ENCODE measurements around the gene APOL4.
"Not testable (repeated sequence)": the region's sequence is repeated elsewhere in the genome, so short reads cannot be mapped to it uniquely, and the experiment has no call there.

DNA sequence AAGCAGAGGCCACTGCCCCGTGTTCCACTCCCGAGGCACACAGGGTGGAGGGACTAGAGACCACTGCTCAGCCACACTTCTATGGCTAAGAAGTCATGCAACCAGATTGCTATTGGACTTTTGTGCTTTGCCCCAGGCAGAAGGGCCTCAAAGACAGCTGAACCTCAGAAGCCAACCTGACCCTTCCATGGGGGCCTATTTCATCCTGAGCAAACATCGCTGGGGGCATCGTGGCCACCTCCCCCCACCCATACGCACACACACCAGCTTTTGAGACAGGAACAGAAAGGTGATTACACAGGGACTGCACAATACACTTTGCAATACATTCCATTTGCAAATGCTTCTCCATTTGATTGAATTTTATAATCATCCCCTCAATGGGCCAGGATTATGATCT, 4.0 kb upstream of the APOL4 start:
- TF ChIP-seq, protein P1, sequence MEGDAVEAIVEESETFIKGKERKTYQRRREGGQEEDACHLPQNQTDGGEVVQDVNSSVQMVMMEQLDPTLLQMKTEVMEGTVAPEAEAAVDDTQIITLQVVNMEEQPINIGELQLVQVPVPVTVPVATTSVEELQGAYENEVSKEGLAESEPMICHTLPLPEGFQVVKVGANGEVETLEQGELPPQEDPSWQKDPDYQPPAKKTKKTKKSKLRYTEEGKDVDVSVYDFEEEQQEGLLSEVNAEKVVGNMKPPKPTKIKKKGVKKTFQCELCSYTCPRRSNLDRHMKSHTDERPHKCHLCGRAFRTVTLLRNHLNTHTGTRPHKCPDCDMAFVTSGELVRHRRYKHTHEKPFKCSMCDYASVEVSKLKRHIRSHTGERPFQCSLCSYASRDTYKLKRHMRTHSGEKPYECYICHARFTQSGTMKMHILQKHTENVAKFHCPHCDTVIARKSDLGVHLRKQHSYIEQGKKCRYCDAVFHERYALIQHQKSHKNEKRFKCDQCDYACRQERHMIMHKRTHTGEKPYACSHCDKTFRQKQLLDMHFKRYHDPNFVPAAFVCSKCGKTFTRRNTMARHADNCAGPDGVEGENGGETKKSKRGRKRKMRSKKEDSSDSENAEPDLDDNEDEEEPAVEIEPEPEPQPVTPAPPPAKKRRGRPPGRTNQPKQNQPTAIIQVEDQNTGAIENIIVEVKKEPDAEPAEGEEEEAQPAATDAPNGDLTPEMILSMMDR (IDR thresholded peaks at IDR 0.05; ENCODE audit: insufficient read depth, low read length), result not testable (repeated sequence)
- TF ChIP-seq, protein P2, sequence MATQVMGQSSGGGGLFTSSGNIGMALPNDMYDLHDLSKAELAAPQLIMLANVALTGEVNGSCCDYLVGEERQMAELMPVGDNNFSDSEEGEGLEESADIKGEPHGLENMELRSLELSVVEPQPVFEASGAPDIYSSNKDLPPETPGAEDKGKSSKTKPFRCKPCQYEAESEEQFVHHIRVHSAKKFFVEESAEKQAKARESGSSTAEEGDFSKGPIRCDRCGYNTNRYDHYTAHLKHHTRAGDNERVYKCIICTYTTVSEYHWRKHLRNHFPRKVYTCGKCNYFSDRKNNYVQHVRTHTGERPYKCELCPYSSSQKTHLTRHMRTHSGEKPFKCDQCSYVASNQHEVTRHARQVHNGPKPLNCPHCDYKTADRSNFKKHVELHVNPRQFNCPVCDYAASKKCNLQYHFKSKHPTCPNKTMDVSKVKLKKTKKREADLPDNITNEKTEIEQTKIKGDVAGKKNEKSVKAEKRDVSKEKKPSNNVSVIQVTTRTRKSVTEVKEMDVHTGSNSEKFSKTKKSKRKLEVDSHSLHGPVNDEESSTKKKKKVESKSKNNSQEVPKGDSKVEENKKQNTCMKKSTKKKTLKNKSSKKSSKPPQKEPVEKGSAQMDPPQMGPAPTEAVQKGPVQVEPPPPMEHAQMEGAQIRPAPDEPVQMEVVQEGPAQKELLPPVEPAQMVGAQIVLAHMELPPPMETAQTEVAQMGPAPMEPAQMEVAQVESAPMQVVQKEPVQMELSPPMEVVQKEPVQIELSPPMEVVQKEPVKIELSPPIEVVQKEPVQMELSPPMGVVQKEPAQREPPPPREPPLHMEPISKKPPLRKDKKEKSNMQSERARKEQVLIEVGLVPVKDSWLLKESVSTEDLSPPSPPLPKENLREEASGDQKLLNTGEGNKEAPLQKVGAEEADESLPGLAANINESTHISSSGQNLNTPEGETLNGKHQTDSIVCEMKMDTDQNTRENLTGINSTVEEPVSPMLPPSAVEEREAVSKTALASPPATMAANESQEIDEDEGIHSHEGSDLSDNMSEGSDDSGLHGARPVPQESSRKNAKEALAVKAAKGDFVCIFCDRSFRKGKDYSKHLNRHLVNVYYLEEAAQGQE (IDR thresholded peaks at IDR 0.05; ENCODE audit: insufficient replicate concordance, low read depth), result not testable (repeated sequence)
- TF ChIP-seq SPI1 (IDR thresholded peaks at IDR 0.05; ENCODE audit: borderline replicate concordance, low read depth); POLR2AphosphoS5 (IDR thresholded peaks at IDR 0.05; ENCODE audit: low read depth); GABPA (IDR thresholded peaks at IDR 0.05; ENCODE audit: low read depth): not testable (repeated sequence)

Data from HL-60 (cell line).